HepG2 (cell line): ENCODE results near the gene NFRKB. TPM values are rescaled to one million over a fixed set of nuclear protein-coding genes. Genes with fewer than 3 reads are reported as not detected.

Experiments
- ATAC-seq: fragments of 200-7000 bp; cut with Tn5 transposase; 3 replicates; pipeline ENCODE4 v1.9.1; 2020; ENCODE audit warnings: mild to moderate bottlenecking, moderate library complexity
- BruUV-seq: library from RNA; stranded (reverse); fragments of 400-500 nt; replicated peaks from 2 replicates; lab custom pipeline; 2021; lab: Mats Ljungman, UMichigan
- CTCF ChIA-PET: fragments of 300-600 bp; formaldehyde crosslinking; extraction: SDS; loops from one replicate; lab custom pipeline; 2021; ENCODE audit warnings: low total read pairs, inconsistent platforms, low intra/inter-chr PET ratio; lab: Yijun Ruan, JAX
- POLR2A ChIA-PET: fragments of 350-600 bp; sonication (Branson Sonifier 250); formaldehyde crosslinking; loops from one replicate; lab custom pipeline; 2020; ENCODE audit warnings: antibody characterized with exemption, inconsistent platforms; lab: Yijun Ruan, JAX
- DNase-seq: peaks from one replicate; pipeline ENCODE4 v3.0.0-alpha.2; 2015; ENCODE audit warnings: low spot score
- FAIRE-seq: peaks from 3 replicates; lab custom pipeline; 2011; peaks lifted over from hg19 to GRCh38; lab: Jason Lieb, UNC
- H2AFZ ChIP-seq: one replicate; pipeline ENCODE4 v1.6.1; 2011; ENCODE audit warnings: low read length, inconsistent platforms
- H3K27ac ChIP-seq: fragments of 300-600 bp; 3 replicates; pipeline ENCODE4 v1.8.0; 2011; ENCODE audit warnings: mixed run types, mild to moderate bottlenecking, mixed read lengths, low read length, inconsistent platforms; ENCODE audit not compliant: insufficient read depth; ENCODE audit errors: extremely low read length
- H3K27me3 ChIP-seq, 2 experiments: fragments of 200-600 bp in 1 of 2; 2 replicates in 1 of 2; 3 replicates in 1 of 2; pipeline versions ENCODE4 v1.6.0 to v1.8.0; 2011; ENCODE audit warnings: low read length in 2 of 2, mild to moderate bottlenecking in 2 of 2, moderate library complexity in 2 of 2, inconsistent platforms in 1 of 2; ENCODE audit not compliant: insufficient read depth in 2 of 2, control insufficient read depth in 1 of 2
- H3K36me3 ChIP-seq, 2 experiments: fragments of 200-600 bp in 1 of 2; replicated peaks in 1 of 2; 2 replicates in 1 of 2; 3 replicates in 1 of 2; pipeline versions ENCODE4 v1.5.1 to v1.8.0; 2011; ENCODE audit warnings: low read length in 2 of 2, inconsistent platforms in 1 of 2; ENCODE audit not compliant: insufficient read depth in 2 of 2, control insufficient read depth in 1 of 2
- H3K4me1 ChIP-seq: 2 replicates; pipeline ENCODE4 v1.5.1; 2012; ENCODE audit warnings: low read length, inconsistent platforms; ENCODE audit not compliant: insufficient read depth
- H3K4me2 ChIP-seq: 2 replicates; pipeline ENCODE4 v1.6.0; 2011; ENCODE audit warnings: low read depth, low read length, inconsistent platforms
- H3K4me3 ChIP-seq, 3 experiments: fragments of 200-600 bp in 1 of 3; sonication (generic), shearing (Covaris generic) in 1 of 3; replicated peaks in 1 of 3; 2 replicates each; pipeline ENCODE4 v1.5.1; 2011 to 2016; ENCODE audit warnings: low read length in 3 of 3, inconsistent platforms in 2 of 3, low read depth in 2 of 3, mild to moderate bottlenecking in 2 of 3, control low read depth in 1 of 3, mixed read lengths in 1 of 3; ENCODE audit not compliant: insufficient read depth in 1 of 3
- H3K79me2 ChIP-seq: one replicate; pipeline ENCODE4 v1.6.1; 2011; ENCODE audit warnings: low read length, inconsistent platforms; ENCODE audit not compliant: insufficient read depth
- H3K9ac ChIP-seq: 2 replicates; pipeline ENCODE4 v1.6.0; 2011; ENCODE audit warnings: mild to moderate bottlenecking, low read depth, low read length, inconsistent platforms; ENCODE audit not compliant: insufficient read depth
- H3K9me3 ChIP-seq: 2 replicates; pipeline ENCODE4 v1.5.1; 2012; ENCODE audit warnings: mild to moderate bottlenecking, low read length
- H4K20me1 ChIP-seq: 2 replicates; pipeline ENCODE4 v1.6.0; 2011; ENCODE audit warnings: inconsistent platforms, mild to moderate bottlenecking, low read length, moderate library complexity; ENCODE audit not compliant: insufficient read depth
- ATAD3A ChIP-seq: sonication (generic); formaldehyde crosslinking; IDR thresholded peaks from 2 replicates; pipeline ENCODE4 v1.4.0; 2020; ENCODE audit warnings: missing genetic modification reagents
- ETV5 ChIP-seq: IDR thresholded peaks from 2 replicates; pipeline ENCODE4 v1.6.1; 2018; ENCODE audit warnings: missing biosample characterization, missing genetic modification reagents, inconsistent platforms, borderline replicate concordance
- GABPA ChIP-seq, 2 experiments: IDR thresholded peaks; 2 replicates each; pipeline ENCODE4 v1.6.1; 2011 to 2016; ENCODE audit warnings: low read depth in 2 of 2, low read length in 1 of 2, missing biosample characterization in 1 of 2, missing genetic modification characterization in 1 of 2
- HIVEP1 ChIP-seq: sonication (generic); formaldehyde crosslinking; IDR thresholded peaks from 2 replicates; pipeline ENCODE4 v1.4.0; 2020; ENCODE audit warnings: mild to moderate bottlenecking, missing genetic modification reagents
- KDM4B ChIP-seq: sonication (generic); formaldehyde crosslinking; IDR thresholded peaks from 2 replicates; pipeline ENCODE4 v1.4.0; 2020; ENCODE audit warnings: missing genetic modification reagents
- KLF13 ChIP-seq: sonication (generic); formaldehyde crosslinking; IDR thresholded peaks from 2 replicates; pipeline ENCODE4 v1.4.0; 2020; ENCODE audit warnings: mild to moderate bottlenecking, missing genetic modification reagents
- PCBP2 ChIP-seq: fragments of 200-400 bp; formaldehyde crosslinking; optimal IDR thresholded peaks from 2 replicates; pipeline ENCODE3; 2018; ENCODE audit warnings: low read length, low read depth; ENCODE audit not compliant: poor library complexity, severe bottlenecking
- STAG1 ChIP-seq: sonication (generic); formaldehyde crosslinking; IDR thresholded peaks from 2 replicates; pipeline ENCODE4 v1.4.0; 2020; ENCODE audit warnings: missing genetic modification reagents
- TBX3 ChIP-seq: fragments of 450-650 bp; IDR thresholded peaks from 2 replicates; pipeline ENCODE4 v1.6.1; 2017; ENCODE audit warnings: antibody characterized with exemption, mild to moderate bottlenecking, inconsistent platforms, borderline replicate concordance
- ZBTB1 ChIP-seq: sonication (generic); formaldehyde crosslinking; IDR thresholded peaks from 2 replicates; pipeline ENCODE4 v1.4.0; 2020; ENCODE audit warnings: missing genetic modification reagents, borderline replicate concordance
- ZBTB39 ChIP-seq: sonication (generic); formaldehyde crosslinking; IDR thresholded peaks from 2 replicates; pipeline ENCODE4 v1.5.0; 2020; ENCODE audit warnings: missing genetic modification reagents
- ZNF124 ChIP-seq: sonication (generic); formaldehyde crosslinking; IDR thresholded peaks from 2 replicates; pipeline ENCODE4 v1.4.0; 2020; ENCODE audit warnings: missing genetic modification reagents
- ZNF180 ChIP-seq: sonication (generic); formaldehyde crosslinking; IDR thresholded peaks from 2 replicates; pipeline ENCODE4 v1.4.0; 2020; ENCODE audit warnings: low read depth, missing genetic modification reagents, borderline replicate concordance
- ZNF350 ChIP-seq: sonication (generic); formaldehyde crosslinking; IDR thresholded peaks from 2 replicates; pipeline ENCODE4 v1.4.0; 2020; ENCODE audit warnings: mild to moderate bottlenecking, low read depth, missing genetic modification reagents, borderline replicate concordance
- ZNF766 ChIP-seq: sonication (generic); formaldehyde crosslinking; IDR thresholded peaks from 2 replicates; pipeline ENCODE4 v1.5.0; 2020; ENCODE audit warnings: missing genetic modification reagents, borderline replicate concordance
- ZSCAN30 ChIP-seq: sonication (generic); formaldehyde crosslinking; IDR thresholded peaks from 2 replicates; pipeline ENCODE4 v1.5.0; 2020; ENCODE audit warnings: mild to moderate bottlenecking, missing genetic modification reagents
- WGBS: methylation state at CpG from one replicate; pipeline ENCODE4 v1.1.6; 2017; ENCODE audit warnings: low lambda C conversion rate; 5-methylcytosine and 5-hydroxymethylcytosine counted together
- in situ Hi-C: cut with HindIII; loops from 2 replicates; pipeline ENCODE4 v1.10.0; 2017; ENCODE audit warnings: low pct_unique_long_range_greater_than_20kb; ENCODE audit not compliant: extremely low pct_ligation_motif_present
- intact Hi-C: fragments of 100-400 bp; cut with micrococcal nuclease; formaldehyde crosslinking; loops from one replicate; pipeline ENCODE4 v1.10.0; 2022; ENCODE audit not compliant: unreplicated experiment
- polyA plus RNA-seq, 8 experiments: library from polyadenylated mRNA; depleted of rRNA in 3 of 8; stranded (reverse) in 7 of 8; unstranded in 1 of 8; fragments of >200 nt; fragmentation: Illumina TruSeq in 4 of 8; extraction: Trizol in 4 of 8; gene quantifications; 2 replicates each; pipeline versions ENCODE4 v1.2.1 to v1.2.3, GENCODE V29; 2011 to 2016; ENCODE audit warnings: low read depth in 4 of 8, missing spikeins in 1 of 8, mixed read lengths in 1 of 8; ENCODE audit not compliant: insufficient read depth in 1 of 8
- total RNA-seq, 5 experiments: library from RNA; depleted of rRNA; stranded (reverse); fragments of >200 nt; fragmentation: Illumina TruSeq; extraction: Trizol; gene quantifications; 2 replicates each; pipeline ENCODE4 v1.2.3, GENCODE V29; 2016; ENCODE audit warnings: low read depth in 1 of 5
- TF ChIP-seq, protein P1 (sequence below): sonication (generic); formaldehyde crosslinking; IDR thresholded peaks from 2 replicates; pipeline ENCODE4 v1.8.1; 2023; ENCODE audit warnings: mild to moderate bottlenecking, inconsistent platforms, moderate library complexity, missing genetic modification reagents, borderline replicate concordance

The NFRKB gene
- total and polyA plus RNA-seq, 2 of the 13 experiments (the other 11 are each of a cell fraction or from before 2014, with no cell fraction given): 22.9 to 23.7 TPM

GRCh38 chr11:129933891-129934290 is 38.5 kb upstream of the NFRKB start:
- Histone ChIP-seq H3K4me3 (no peak overlapping the region), H3K79me2 (no peaks in the 10 kb centered on the region), H4K20me1 (no peaks in the 10 kb centered on the region), H3K36me3 (peaks cover 2 to 17% of the 10 kb centered on the region in 2 experiments), H3K27me3 (no peaks in the 10 kb centered on the region), H3K4me1 (no peaks in the 10 kb centered on the region), H3K4me2 (no peak overlapping the region), H3K9me3 (no peaks in the 10 kb centered on the region), H3K27ac (no peak overlapping the region), H2AFZ (no peak overlapping the region), H3K9ac (no peak overlapping the region)
- CTCF ChIA-PET: no interaction called here
- TF ChIP-seq, protein P1, sequence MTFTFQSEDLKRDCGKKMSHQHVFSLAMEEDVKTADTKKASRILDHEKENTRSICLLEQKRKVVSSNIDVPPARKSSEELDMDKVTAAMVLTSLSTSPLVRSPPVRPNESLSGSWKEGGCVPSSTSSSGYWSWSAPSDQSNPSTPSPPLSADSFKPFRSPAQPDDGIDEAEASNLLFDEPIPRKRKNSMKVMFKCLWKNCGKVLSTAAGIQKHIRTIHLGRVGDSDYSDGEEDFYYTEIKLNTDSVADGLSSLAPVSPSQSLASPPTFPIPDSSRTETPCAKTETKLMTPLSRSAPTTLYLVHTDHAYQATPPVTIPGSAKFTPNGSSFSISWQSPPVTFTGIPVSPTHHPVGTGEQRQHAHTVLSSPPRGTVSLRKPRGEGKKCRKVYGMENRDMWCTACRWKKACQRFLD (CRISPR knock-in tag): no peak
- TF ChIP-seq ATAD3A (CRISPR knock-in tag): no peak
- no peak for TF ChIP-seq KDM4B
- no peak for TF ChIP-seq STAG1
- no peak for TF ChIP-seq ZNF350 (CRISPR knock-in tag)
- no peak for FAIRE-seq
- POLR2A ChIA-PET: no interaction called here
- BruUV-seq: no TSS peak
- 95% methylated on average over 9 of the region's 9 CpGs for WGBS
- DNase-seq: no peak
- intact Hi-C loops: no loop called here
- no peak for ATAC-seq
- in situ Hi-C loops: no loop called here

- POLR2A ChIA-PET: no interaction called here
- FAIRE-seq (no peak), ATAC-seq (no peak)
- no peak for TF ChIP-seq ZSCAN30 (CRISPR knock-in tag)
- TF ChIP-seq KLF13 (CRISPR knock-in tag): no peak
- TF ChIP-seq ZNF766 (CRISPR knock-in tag): no peak
- no peak for TF ChIP-seq PCBP2
- no peak for TF ChIP-seq HIVEP1 (CRISPR knock-in tag)
- TF ChIP-seq TBX3: no peak
- no peak for TF ChIP-seq GABPA (IDR thresholded peaks at IDR 0.05; ENCODE audit: low read depth, low read length)
- TF ChIP-seq GABPA (CRISPR knock-in tag; IDR thresholded peaks at IDR 0.05; ENCODE audit: low read depth): no peak
- TF ChIP-seq ZNF180 (CRISPR knock-in tag): no peak
- TF ChIP-seq ZNF124 (CRISPR knock-in tag): no peak
- no peak for TF ChIP-seq ZBTB39 (CRISPR knock-in tag)
- TF ChIP-seq ZBTB1: no peak
- TF ChIP-seq ETV5: no peak
These were observed 37.9 kb upstream of the NFRKB start for GRCh38 chr11:129933262-129933661.

More at GRCh38 chr11:129933262-129933661, 37.9 kb upstream of the NFRKB start:
- in situ Hi-C loops: no loop called here
- no peak overlapping the region for H2AFZ ChIP-seq
- no peaks in the 10 kb centered on the region for H3K9me3 ChIP-seq
- no peaks in the 10 kb centered on the region for H4K20me1 ChIP-seq
- H3K36me3 ChIP-seq: peaks cover 2 to 17% of the 10 kb centered on the region in 2 experiments
- DNase-seq: no peak
- no peaks in the 10 kb centered on the region for H3K4me1 ChIP-seq
- no peak overlapping the region for H3K4me3 ChIP-seq
- BruUV-seq: no TSS peak
- intact Hi-C loops: no loop called here
- no peak overlapping the region for H3K27ac ChIP-seq
- no peaks in the 10 kb centered on the region for H3K79me2 ChIP-seq
- CTCF ChIA-PET: no interaction called here
- 94% methylated on average over 1 of the region's 1 CpG for WGBS
- no peak overlapping the region for H3K9ac ChIP-seq
- no peak overlapping the region for H3K4me2 ChIP-seq
- H3K27me3 ChIP-seq: no peaks in the 10 kb centered on the region
